ENCODE results near the gene PCDHGA2.
"Not testable (repeated sequence)": the region's sequence is repeated elsewhere in the genome, so short reads cannot be mapped to it uniquely, and the experiment has no call there.

PCDHGA2 gene

GRCh38 chr5:141338538-141339306 lies at the start of gene PCDHGA2:
Gene PCDHGA2, plus strand, starts transcription at chr5:141338760.
- DNase-seq = no peak

- DNase-seq = no peak
Observed at GRCh38 chr5:141298376-141298775, 40.2 kb upstream of the PCDHGA2 start.

GRCh38 chr5:141303756-141304155 lies 34.8 kb upstream of the PCDHGA2 start, which contains the start of gene SLC25A2:
Gene SLC25A2, minus strand, starts transcription at chr5:141304049. Its CDS starts 184 bp downstream, at chr5:141303865.
- DNase-seq = no peak

GRCh38 chr5:141306630-141307029 lies 31.9 kb upstream of the PCDHGA2 start:
- DNase-seq = no peak

GRCh38 chr5:141313711-141314110 lies 24.8 kb upstream of the PCDHGA2 start:
- DNase-seq = no peak

- DNase-seq = not testable (repeated sequence)
Observed at GRCh38 chr5:141316963-141317362, 21.6 kb upstream of the PCDHGA2 start.

- DNase-seq = no peak
Observed at GRCh38 chr5:141319202-141319601, 19.4 kb upstream of the PCDHGA2 start.

- no peak for DNase-seq
Observed at GRCh38 chr5:141319699-141320098, 18.9 kb upstream of the PCDHGA2 start.

GRCh38 chr5:141320225-141321169 lies 18.1 kb upstream of the PCDHGA2 start, which contains the start of gene TAF7:
Gene TAF7, minus strand, starts transcription at chr5:141320784. Its CDS starts 740 bp downstream, at chr5:141320044.
- peak; percentile 80 for DNase-seq

- no peak for DNase-seq
Observed at GRCh38 chr5:141322261-141322660, 16.3 kb upstream of the PCDHGA2 start.

- no peak for DNase-seq
Observed at GRCh38 chr5:141326088-141326854, 12.3 kb upstream of the PCDHGA2 start.

- DNase-seq = no peak
Observed at GRCh38 chr5:141328231-141328630, 10.3 kb upstream of the PCDHGA2 start.

- peak; percentile 16 for DNase-seq
Observed at GRCh38 chr5:141330299-141331080, 8.1 kb upstream of the PCDHGA2 start, which contains the start of gene PCDHGA1. Gene PCDHGA1, plus strand, starts transcription at chr5:141330514.

- not testable (repeated sequence) for DNase-seq
Observed at GRCh38 chr5:141332571-141332970, 6.0 kb upstream of the PCDHGA2 start.

GRCh38 chr5:141340781-141341354 lies 2.3 kb downstream of the PCDHGA2 start:
- not testable (repeated sequence) for DNase-seq

GRCh38 chr5:141342773-141343172 lies 4.2 kb downstream of the PCDHGA2 start:
- no peak for DNase-seq

GRCh38 chr5:141343242-141343952 lies 4.8 kb downstream of the PCDHGA2 start, which contains the start of gene PCDHGA3:
Gene PCDHGA3, plus strand, starts transcription at chr5:141343829. Its CDS starts 205 bp downstream, at chr5:141344034.
- no peak for DNase-seq

GRCh38 chr5:141343953-141344463 lies 5.4 kb downstream of the PCDHGA2 start:
- DNase-seq = no peak

GRCh38 chr5:141345327-141345726 lies 6.8 kb downstream of the PCDHGA2 start:
- DNase-seq = no peak

GRCh38 chr5:141346017-141346416 lies 7.5 kb downstream of the PCDHGA2 start:
- DNase-seq = not testable (repeated sequence)

Data from NCI-H1694 treated with DMSO at 0.1 percent for 48 hours (cell line).